GM10266 (cell line): ENCODE data around the gene ELF1.

Experiments used
- DNase-seq: peaks from one replicate; pipeline ENCODE4 v3.0.0; 2012; ENCODE audit errors: extremely low spot score
- TF ChIP-seq, protein P1 (sequence below): IDR thresholded peaks from 2 replicates; pipeline ENCODE4 v1.5.1; 2012; ENCODE audit warnings: mild to moderate bottlenecking, low read depth; ENCODE audit not compliant: control insufficient read depth, insufficient read depth; ENCODE audit errors: missing control alignments

Gene ELF1

DNA sequence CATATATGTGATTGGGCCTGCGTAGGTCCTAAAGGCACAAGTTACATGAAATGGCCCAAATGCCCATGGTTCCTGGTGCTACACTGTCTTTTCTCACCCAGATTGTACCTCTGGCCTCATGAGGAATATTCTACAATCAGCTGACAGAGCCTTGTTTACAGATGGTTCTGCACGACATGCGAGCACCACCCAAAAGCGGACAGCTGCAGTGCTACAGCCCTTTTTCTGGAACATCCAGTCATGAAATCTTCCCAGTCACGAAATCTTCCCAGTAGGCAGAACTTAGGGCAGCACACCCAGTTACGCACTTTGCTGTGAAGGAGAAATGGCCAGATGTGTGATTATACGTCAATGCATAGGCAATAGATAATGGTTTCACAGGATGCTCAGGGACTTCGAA is 7.7 kb upstream of the ELF1 start:
- no peak for DNase-seq

GRCh38 chr13:41025518-41025917 is 6.4 kb upstream of the ELF1 start:
- TF ChIP-seq, protein P1, sequence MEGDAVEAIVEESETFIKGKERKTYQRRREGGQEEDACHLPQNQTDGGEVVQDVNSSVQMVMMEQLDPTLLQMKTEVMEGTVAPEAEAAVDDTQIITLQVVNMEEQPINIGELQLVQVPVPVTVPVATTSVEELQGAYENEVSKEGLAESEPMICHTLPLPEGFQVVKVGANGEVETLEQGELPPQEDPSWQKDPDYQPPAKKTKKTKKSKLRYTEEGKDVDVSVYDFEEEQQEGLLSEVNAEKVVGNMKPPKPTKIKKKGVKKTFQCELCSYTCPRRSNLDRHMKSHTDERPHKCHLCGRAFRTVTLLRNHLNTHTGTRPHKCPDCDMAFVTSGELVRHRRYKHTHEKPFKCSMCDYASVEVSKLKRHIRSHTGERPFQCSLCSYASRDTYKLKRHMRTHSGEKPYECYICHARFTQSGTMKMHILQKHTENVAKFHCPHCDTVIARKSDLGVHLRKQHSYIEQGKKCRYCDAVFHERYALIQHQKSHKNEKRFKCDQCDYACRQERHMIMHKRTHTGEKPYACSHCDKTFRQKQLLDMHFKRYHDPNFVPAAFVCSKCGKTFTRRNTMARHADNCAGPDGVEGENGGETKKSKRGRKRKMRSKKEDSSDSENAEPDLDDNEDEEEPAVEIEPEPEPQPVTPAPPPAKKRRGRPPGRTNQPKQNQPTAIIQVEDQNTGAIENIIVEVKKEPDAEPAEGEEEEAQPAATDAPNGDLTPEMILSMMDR, result no peak

More for the DNA sequence above, 7.7 kb upstream of the ELF1 start:
- TF ChIP-seq, protein P1, result no peak

GRCh38 chr13:41019578-41020347 is 647 bp upstream of the ELF1 start:
- TF ChIP-seq, protein P1, result no peak
- no peak for DNase-seq

More at GRCh38 chr13:41025518-41025917, 6.4 kb upstream of the ELF1 start:
- no peak for DNase-seq

- no peak for DNase-seq
These were observed 541 bp downstream of the ELF1 start for GRCh38 chr13:41018602-41018948.

DNA sequence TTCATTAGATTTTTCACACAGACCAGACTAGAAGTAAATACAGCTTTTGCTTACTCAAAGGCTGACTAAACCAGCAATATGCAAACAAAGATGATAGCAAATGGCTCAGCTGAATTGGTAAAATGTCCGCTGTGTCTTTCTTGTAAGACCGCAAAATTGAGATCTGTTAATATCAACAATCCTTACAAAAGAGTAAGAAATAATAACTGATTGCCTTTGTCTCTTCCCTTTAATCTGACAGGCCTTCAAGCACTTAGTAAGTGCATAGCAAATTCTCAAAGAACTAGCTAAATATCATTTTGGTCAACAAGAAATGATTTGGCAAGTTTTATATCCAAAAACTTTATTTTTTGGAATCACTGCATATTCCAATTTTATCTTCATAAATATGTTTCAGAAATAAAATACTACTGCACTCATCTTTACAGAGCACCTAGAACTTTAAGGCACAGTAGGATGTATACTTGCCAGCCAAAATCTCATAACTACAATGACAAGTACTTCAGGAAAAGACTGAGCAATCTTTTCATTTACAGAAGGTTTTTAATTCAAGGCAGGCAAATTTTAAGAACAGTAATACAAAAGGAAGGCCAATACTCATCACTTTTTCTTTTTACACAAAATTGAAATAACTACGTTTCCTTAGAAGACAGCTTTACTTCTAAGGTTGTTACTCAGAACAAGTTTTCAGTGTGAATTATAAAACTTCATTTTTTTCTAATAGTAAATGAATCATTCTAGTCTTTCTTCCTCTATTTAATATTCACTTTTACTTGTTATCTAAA is 1.1 kb downstream of the ELF1 start:
- no peak for DNase-seq
- TF ChIP-seq, protein P1, result no peak

More at GRCh38 chr13:41018602-41018948, 541 bp downstream of the ELF1 start:
- TF ChIP-seq, protein P1, result no peak

GRCh38 chr13:41017159-41017558 is 2.0 kb downstream of the ELF1 start:
- DNase-seq, result no peak
- TF ChIP-seq, protein P1, result no peak

GRCh38 chr13:41015920-41016319 is 3.2 kb downstream of the ELF1 start:
- DNase-seq, result no peak
- TF ChIP-seq, protein P1, result no peak
